ENCODE results near the gene CYP2W1.

- TF ChIP-seq CTCF (IDR thresholded peaks at IDR 0.05): no peak
- no peak for TF ChIP-seq POLR2A (IDR thresholded peaks at IDR 0.05)
Observed at GRCh38 chr7:934469-935163, 48.4 kb upstream of the CYP2W1 start.
